CD1c-positive myeloid dendritic cell (primary cell): ENCODE results near the gene RAB26.

Experiments used
- DNase-seq: peaks from one replicate; pipeline ENCODE4 v3.0.0-alpha.2; 2016; ENCODE audit errors: extremely low spot score

Gene RAB26

DNA sequence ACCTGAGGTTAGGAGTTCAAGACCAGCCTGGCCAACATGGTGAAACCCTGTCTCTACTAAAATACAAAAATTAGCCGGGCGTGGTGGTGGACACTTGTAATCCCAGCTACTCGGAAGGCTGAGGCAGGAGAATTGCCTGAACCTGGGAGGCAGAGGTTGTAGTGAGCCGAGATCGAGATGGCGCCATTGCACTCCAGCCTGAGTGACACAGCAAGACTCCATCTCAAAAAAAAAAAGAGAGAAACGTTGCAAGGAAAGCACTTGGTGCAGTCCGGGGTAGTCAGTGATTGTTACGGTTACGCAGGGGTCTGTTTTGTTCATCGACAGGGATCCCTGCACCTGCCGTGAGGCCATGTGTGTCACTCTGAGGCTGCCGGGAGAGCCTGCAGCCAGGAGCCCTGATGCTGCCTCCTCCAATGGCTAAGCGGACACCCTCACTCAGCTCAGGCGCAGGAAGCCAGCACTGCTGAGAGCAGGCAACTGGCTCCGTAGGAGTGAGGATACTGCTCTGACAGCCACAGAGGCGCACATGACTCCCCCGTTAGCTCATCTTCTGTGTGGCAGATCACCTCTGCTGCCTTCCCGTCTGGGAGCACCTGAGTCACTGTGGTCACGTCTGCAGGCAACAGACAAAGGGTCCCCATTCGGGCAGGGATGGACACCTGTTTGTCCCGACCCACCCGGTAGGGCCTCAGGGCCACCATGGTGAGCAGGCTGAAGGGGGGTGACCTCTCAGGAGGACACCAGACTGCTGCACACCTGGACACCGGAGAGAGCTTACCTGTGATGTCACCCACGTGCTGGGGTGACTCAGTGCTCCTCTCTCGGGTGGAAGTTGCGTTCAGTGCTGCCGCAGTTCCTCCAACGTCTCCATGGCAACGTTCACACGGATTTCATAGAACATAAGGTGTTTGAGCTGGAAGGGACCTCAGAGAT, 5.2 kb upstream of the RAB26 start:
- DNase-seq = no peak

DNA sequence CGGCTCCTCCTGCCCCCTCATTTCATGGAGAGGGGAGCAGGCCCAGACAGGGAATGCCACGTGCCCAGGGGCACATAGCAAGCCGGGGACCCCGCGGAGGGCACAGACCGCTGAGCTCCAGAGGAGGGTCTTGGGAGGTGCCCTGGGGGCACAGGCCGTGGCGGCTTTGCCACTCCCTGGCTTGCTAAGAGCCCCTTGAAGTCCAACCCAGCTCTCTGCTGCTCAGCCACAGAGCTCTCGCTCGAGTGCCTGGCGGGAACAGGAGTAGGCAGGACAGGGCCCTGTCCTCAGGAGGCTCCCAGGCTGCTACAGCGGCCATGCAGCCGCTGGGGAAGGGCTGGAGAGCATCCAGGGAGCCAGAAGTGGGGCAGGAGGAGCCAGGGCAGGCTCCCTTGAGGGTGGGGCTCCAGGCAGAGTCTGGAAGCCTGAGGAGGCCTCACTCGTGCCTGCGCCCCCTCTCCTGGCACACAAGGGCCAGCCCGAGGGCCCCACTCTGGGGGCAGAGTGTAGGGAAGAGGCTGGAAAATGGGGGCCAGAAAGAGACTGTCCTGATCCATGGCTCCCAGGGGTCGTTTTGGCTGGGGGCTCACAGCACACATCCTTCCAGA, 4.4 kb upstream of the RAB26 start:
- DNase-seq = no peak

DNA sequence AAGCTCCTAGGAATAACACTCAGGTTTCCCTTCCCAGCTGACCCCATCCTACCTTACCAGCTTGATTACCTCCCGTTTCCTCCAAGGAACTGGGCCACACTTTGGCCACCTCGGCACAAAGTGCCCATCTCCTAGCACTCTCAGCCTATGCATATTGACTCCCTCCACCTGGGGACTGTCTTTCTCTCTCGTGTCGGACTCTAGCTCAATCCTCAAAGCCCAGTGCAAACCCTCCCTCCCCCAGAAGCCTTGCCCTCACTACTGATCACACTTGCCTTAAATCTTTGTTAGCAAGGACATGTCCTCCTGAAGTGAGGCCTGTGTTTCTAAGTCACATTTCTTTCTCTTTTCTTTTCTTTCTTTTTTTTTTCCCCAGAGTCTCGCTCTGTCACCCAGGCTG, 2.6 kb upstream of the RAB26 start:
- no peak for DNase-seq

DNA sequence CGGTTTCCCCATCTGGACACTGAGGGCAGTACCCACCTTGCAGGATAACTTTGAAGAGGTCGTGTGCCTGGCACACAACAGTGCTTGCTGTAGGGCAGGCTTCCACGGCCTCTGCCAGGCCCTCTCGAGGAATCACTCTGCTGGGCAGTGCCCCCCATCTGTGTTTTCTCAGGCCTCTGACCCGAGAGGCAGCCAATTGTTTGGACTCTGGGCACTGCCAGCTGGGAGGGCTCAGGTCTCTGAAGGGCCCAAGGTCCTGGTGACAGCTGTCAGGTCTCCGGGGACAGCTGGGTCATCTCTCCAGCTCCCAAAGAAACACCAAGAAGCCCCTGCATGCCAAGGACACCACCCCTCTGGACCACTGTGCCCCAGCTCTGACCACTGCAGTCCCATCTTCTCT, 1.0 kb upstream of the RAB26 start:
- DNase-seq = no peak

DNA sequence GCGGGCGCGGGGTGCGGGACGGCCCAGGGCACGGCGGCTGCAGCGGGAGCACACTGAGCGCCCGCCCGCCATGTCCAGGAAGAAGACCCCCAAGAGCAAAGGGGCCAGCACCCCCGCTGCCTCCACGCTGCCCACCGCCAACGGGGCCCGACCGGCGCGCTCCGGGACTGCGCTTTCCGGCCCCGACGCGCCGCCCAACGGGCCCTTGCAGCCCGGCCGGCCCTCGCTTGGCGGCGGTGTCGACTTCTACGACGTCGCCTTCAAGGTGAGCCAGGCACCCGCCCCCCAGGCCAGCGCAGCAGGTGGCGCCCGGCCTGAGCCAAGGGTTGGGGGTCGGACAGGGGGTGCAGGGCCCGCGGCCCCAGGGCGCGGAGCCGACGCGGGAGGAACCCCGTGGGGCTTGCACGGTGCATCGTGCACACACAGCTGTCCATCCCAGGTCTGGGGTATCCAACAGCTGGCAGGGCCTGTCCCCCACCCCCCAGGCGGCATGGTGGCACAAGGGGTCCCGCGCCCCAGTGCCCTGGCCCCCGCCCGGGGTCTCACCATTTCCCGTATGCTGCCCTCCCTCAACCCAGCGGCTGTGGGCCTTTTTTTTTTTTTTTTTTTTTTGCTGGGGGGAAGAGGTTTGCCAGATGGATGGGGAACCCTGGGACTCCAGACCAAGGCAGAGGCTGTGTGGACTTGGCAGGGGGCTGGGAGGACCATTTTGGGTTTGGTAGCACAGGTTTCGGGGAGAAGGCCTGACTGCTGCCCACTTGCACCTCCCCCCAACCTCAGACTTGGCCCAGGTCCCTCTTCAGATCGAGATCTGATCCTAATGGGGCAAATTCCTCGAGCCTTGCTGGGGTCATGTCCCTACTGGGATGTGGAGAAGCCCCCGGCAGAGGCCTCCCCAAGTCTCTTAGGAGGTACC, 547 bp downstream of the RAB26 start:
- no peak for DNase-seq

DNA sequence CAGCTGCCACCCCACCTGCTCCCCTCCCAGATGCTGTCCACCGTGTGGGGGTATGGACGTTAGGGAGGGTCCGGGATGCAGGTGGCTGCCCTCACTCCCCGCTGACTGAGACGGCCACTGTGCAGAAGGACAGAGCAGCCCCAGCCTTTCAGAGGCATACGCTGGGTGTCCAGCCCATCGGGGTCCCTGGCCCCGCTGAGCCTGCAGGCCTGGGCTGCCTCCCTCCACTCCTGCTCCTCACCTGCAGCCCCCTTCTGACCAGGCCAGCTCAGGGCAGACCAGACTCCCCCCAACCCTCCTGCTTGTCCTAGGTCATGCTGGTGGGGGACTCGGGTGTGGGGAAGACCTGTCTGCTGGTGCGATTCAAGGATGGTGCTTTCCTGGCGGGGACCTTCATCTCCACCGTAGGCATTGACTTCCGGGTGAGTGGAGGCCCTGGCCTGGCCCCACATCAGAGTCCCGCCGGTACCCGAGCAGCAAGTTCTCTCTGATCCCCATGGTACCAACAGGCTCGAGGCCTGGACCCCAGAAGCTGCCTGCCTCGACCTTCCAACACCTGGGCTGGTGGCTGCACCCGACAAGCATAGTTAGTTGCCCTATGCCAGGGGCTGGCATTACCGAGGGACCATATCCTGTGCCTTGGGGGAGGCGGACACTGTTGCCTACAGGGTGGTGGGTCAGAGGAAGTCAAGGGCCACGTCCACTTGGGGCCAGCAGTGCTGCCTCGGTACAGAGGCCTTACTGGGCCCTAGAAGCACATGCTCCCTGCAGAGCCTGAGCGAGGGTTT, 1.4 kb downstream of the RAB26 start:
- DNase-seq = no peak

DNA sequence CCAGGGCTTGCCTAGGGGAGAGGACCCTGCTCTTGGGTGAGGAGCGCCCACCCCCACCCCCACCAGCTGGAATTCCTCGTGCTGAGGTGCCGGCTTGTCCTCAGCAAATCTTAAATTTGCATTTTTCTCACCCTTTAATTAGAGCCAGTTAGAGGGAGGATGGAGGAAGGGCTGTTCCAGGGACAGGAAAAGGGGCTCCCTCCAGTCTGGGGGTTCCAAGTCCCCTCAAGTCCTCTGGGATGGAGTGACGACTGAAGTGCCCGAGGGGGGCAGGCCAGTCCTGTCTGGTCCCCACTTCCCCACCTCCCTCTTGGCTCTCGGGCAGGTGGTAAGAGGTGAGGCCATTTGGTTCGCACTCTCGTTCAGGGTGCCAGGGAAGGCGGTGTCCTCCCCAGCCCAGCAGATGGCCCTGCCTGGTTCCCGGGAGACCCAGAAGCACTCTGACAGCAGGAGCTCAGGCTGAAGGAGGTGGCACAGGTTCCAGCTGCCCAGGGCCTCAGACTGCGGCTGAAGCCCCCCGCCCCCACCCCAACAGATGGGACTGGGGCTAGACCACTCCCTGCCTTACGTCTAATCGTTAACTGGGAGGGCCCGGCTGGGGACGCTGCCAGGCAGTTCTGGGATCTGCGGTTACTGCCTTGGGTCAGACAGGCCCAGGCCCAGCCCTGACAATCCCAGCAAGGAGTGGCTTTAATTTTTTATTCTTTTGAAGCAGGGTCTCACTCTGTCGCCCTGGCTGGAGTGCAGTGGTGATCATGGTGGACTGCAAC, 2.2 kb downstream of the RAB26 start:
- no peak for DNase-seq

DNA sequence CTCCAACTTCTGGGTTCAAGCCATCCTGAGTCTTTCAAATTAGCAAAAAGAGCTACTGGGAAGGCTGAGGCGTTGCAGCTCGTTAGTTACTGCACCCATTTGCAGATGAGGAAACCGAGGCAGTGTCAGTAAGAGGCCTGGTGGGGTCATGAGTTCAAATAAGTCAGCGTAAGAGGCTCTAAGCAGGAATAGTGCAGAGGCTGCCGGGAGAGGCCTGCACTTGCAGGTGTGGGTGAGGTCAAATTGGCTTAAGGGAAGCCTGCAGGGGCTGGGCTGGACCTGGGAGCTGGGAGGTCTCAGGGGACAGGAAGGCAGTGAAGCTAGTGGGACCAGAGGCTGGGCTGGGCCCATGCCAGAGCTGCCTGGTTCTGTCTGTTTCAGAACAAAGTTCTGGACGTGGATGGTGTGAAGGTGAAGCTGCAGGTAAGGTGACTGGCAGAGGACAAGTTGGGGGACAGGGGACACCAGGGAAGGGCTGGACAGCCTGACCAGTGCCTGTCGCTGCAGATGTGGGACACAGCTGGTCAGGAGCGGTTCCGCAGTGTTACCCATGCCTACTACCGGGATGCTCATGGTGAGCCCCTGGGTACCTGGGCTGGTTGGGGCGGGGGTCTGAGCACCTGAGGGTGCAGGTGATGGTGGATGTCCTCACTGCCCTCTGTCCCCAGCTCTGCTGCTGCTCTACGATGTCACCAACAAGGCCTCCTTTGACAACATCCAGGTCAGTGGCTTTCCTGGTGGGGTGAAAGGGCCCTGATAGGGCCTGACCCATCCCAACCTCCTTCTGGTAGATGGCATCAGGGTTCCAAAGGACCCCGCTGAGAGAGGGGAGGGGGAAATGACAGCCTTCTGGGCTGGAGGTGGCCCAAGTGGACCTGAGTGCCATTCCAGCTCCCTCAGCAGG, 3.0 kb downstream of the RAB26 start:
- no peak for DNase-seq

DNA sequence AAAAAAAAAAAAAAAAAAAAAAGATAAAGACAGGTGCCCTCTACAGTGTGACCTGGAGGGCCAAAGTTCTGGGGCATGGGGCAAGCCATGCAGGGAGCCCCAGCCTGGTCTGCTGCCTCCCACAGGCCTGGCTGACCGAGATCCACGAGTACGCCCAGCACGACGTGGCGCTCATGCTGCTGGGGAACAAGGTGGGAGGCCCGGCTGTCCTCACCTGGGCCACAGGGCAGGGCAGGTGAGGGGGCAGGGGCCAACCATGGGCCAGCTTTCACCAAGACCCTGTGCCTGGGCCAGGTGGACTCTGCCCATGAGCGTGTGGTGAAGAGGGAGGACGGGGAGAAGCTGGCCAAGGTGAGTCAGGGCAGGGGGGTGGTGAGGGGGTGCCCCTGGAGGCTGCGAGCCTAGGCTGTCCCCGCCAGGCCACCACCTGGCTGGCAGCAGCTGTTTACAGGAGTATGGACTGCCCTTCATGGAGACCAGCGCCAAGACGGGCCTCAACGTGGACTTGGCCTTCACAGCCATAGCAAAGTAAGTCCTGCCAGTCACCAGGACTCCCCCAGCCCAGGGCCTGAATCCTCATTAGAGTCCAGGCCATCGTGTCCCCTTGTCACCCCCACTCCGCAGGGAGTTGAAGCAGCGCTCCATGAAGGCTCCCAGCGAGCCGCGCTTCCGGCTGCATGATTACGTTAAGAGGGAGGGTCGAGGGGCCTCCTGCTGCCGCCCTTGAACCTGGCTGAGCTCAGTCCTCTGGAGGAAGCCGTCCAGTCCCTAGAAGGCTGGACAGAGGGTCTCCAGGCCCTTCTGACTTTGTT, 4.5 kb downstream of the RAB26 start:
- DNase-seq = no peak

DNA sequence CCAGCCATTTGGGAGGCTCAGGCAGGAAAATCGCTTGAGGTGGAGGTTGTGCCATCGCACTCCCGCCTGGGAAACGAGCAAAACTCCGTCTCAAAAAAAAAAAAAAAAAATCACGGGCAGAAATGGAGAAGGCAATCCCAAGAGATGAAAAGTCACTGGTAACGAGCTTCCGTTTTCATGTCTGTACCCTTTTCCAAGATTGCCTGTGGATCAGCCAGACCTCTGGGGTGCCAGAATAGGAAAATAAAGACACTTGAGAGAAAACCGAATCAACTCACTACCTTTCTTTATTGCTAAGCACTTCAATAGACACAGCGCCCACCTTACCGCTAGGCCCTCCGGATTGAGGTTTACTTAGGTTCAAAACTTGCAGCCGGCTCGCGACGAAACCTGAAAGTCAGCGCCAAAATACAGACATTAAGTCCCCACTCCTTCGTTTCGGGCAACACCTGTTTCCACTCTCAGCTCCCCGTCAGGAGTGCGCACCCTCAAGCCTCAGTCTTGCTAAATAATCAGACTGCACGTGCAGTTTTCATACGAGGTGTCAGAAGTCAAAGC, 6.2 kb downstream of the RAB26 start:
- no peak for DNase-seq

DNA sequence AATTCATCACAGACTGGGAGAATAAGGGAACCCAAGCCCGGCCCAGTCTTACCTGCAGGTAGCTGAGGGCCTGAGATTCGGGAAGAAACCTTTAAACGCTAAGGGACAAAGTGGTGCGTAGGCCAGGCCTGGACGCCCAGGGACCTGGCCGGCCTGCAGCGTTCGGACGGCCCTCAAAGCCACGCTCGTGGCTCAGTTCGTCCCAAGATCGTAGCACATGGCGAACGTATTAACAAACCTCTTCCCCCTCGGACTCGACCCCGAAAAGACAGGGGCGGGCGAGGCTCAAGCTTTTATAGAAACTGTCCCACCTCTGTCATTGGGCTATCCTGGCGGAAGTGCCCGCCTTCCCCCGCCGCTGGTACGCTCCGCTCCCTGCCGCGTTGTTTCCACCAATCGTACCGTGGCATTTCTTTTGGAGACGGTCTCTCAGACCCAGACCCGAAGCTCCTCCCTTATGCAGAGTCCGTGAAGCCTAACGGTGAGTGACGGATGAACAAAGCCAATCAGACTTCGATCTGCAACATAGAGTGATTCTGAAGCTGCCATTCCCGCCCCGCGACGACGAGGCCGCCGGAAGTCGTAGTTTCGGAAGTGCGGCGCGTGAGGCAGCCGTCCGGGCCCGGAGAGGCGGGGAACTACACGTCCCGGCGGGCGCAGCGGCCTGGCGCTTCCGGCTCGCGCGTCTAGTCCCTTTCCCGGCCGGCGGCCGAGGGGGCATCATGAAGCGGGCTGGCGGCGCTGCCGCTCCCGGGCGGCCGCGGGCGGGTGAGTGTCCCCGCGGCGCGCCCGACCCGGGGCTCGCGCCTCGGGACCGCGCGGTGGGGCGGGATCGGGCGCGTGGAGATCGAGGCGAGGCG, 6.9 kb downstream of the RAB26 start, which contains the start of gene TRAF7:
Gene TRAF7 (plus strand): TSS at position 692 of the 860 bp plus-strand sequence. CDS start 8,139 bp downstream, outside the sequence.
- DNase-seq = peak; percentile 100

DNA sequence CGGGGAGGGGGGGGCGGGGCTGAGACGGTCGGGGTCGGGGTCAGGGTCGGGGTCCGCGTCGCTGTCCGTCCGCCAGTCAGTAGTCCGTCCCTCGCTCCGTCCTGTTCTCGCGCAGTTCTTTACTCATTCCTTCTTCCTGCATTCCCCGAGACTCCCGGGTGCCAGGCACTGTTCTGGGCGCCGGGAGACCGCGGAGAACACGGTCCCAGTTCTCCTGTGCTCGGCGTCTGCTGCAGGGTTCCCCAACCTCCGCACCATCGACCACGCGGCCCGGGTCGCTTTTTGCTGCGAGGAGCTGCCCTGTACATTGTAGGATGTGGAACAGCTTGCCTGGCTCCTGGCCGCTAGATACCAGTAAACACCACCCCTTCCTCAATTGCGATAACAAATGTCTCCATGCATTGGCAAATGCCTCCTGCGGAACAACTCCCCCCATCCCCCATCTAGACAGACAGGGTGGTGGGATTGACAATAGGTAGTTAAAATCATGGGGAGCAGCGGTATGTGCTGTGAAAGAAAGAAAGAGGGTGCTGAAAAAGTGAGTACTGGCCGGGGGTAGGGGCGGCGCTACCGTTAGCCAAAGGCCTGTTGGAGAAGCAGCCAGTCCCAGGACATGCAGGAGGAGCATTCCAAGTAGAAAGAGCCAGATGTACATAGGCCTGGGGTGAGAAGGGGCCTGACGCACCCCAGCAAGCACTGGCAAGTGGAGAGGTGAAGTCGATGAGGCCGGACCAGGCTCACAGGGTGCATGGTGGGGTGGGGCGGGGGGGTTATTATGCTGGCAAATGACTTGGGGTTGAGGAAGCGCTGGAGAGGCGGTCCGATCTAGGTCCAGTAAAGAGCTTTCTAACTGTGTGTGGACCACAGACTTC, 7.8 kb downstream of the RAB26 start:
- peak; percentile 32 for DNase-seq

DNA sequence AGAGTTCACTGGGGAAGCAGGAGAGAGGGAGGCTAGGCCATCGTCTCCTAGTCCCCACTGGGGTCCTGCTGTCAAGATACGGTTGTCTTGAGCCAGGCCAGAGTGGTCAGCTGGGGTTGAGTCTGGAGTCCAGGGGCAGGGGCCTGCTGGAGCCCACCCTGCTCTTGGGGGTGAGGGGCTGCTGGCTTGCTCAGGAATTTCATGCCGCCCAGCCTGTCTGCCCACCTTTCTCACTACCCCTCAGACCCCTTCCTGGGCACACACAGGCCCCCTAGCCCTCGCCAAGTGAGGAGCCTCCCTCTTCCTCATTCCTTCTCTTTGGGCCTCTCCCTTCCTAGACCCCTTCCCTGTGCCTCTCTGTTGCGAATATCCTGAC, 8.4 kb downstream of the RAB26 start:
- no peak for DNase-seq

DNA sequence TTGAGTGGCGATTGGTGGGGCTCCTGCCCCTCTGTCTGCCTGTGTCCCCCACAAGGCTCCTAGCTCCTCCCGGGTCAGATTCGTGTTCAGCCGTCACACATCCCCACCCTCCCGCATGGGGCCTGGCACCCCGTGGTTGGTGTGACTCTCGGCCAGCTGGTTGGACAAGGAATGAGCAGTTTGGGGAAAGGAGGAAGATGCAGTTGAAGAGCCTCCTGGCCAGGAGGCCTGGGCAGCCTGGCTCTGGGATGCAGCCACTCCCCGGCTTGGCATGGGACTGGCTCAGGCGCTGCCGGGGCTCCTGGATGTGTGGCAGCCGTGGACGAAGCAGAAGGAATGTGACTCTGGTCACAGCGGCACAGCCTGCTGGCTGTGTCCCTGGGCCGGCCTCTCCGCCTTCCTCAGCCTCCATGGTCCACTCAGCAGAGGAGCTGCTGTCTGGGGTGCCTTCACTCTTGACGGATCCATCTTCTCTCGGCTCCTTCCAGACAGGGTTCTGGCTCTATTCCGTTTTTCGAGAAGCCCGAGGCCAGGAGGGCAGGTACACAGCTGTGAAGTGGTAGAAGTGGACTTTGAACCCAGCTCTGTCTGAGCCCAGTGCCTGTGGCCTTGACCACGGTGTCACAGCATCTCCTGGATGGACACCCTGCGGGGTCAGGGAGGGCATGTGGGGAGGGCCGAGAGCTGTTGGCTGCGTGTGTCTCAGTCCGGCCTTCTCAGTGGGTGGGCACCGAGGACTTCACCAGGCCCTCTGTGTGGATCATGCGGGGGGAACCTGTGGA, 9.2 kb downstream of the RAB26 start:
- DNase-seq = no peak

DNA sequence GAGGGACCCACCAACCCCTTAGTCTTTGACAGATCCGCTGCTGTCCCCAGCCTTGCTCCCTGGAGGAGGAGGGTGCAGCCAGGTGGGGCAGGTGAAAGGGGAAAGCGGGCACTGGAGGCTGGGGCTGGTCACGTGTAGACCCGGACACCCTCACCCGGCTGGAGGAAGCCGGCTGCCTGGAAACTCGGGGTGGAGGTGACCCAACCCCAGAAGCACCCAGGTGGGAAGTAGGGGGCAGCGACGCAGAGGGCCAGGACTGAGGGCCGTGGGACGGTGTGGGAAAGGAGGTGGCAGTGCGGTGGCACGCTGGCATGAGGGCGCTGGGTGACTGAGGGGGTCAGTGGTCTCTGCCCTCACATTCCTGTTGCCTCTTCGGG, 9.8 kb downstream of the RAB26 start:
- no peak for DNase-seq
